GM19467 (cell line): Measurements from ENCODE around the gene DEGS2.

ENCODE experiments used
- ATAC-seq: cut with Tn5 transposase; IDR thresholded peaks from one replicate; pipeline ENCODE4 v1.9.1; 2021; ENCODE audit warnings: mild to moderate bottlenecking, moderate library complexity; ENCODE audit not compliant: unreplicated experiment

Gene DEGS2

DNA sequence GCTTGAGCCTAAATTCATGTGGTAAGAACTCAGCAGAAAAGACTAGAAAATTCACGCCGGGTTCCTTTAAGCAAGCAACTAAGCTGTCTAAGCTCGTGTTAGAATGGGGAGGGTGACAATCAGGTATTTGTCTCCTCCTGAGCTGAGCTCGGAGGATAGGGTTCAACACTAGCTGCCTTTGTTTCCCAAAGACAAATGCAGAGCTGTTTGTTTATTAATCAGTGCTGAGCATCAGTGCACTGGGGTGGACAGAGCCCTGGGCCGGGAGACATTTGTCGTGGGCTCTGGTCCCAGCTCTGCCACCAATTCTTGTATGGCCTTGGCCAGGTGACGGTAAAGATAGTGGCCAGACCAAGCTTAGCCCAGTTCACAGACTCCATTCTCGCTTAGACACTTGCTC lies 43.7 kb downstream of the DEGS2 start:
- ATAC-seq = no peak

DNA sequence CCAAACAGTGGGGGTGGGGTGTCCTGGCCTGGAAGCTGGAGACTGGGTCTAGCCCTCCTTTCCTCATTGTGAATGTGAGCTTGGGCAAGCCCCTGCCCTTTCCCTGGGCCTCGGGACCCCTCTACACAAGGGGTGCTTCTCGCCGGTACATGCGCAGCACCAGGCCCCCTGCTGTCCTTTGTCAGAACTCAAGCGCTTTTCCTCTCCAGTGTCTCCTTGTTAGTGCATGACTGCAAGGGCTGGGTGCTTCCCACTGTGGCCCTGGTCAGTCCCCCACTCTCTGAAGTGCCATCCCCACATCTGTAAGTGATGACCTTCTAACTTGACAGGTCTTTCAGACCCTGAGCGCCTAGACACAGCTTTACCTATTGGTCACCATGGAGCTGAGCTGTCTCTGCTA lies 44.2 kb downstream of the DEGS2 start:
- no peak for ATAC-seq

DNA sequence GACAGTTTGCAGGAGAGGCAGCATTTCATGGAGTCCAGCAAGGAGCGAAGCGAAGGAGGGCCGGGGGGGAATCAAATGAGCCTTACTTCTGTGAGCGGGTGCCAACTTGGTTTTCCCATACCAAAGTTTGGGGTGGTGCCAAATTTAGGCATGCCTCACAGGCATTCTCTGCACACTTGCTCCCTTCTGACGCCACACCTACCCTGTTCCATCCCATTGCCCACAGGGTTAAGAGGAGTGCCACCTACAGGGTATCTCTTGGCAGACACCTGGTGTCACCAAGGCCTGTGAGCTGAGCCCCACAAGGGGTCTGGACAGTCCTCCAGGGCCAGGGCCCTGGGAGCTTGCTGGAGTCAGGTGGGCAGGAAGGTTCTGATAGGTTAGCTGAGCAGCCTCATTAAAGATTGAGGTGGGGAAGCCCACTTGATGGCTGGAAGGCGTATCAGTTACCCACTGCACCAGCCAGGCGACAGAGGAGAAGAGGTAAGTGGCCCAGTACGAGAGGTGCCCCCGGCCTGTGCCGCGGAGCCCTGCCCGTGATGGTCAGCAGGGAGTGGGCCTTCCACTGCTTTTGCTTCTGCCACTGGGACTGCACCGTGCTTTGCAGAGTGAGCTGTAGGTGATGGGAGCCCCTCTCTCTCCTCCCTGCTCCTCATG lies 45.2 kb downstream of the DEGS2 start:
- ATAC-seq = no peak

DNA sequence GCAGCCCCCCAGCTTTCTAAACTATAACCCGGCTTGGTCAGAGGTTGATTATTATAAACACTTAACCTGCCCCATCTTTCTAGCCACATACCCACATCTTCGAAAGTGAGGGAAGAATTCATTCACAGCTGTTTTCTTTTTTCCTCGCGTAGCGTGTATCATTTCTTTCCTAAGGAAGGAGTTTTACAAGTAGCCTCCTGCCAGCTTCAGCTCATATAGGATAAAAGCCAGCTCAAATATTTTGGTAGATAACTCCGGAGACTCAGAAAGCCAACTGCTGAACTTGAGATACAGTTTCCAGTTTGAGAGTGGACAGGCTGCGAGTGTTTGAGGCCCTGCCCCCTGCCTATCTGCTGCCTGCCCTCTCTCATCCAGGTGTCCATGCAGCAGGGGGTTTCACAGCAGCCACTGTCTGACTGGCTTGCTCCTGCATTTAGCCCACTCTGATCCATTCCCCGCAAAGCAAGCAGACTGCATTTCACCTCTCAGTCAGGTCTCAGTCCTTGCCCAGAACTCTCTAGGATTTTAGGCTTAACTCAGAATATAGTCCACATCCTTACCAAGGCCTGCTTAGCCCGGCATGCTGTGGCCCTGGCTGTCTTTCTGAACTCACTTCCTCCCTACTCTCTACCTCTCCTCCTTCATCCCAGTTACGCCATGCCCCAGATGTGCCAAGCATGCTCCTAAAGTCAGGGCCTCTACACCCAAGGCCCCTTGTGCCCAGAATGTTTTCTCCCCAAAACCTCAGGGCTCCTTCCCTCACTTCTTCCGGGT lies 47.3 kb downstream of the DEGS2 start:
- no peak for ATAC-seq

DNA sequence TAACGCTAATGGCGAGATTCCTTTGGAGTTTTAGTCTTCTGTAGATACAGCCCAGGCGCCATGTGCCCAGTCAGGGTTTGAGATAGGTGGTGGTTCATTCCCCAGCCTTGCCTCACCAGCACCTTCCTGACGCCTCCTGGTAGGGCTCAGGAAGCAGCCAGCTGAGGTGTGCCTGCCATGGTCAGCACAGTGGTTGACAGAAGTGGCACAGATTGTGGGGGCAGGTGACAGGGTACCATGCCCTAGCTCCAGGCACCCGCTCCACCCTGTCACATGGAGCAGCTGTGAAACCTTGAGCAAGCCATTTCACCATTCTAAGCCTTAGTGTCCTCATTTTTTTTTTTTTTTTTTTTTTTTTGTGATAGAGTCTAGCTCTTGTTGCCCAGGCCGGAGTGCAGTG lies 48.6 kb downstream of the DEGS2 start:
- no peak for ATAC-seq

DNA sequence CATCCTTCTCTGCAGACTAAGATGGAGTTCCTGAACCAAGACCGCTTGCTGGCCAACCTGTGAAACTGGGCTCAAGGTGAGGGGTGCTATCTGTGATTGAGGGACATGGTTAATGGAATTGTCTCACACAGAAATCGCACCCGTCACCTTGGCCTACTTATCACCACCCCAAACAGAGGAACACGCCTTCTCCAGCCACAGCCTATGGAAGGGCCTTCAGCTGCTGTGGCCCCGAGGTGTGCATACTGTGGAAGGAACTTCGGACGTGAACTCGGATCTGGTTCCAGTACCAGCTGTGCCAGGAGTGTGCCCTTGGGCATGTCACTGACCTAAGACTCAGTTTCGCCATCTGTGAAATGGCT lies 49.9 kb downstream of the DEGS2 start:
- no peak for ATAC-seq

DNA sequence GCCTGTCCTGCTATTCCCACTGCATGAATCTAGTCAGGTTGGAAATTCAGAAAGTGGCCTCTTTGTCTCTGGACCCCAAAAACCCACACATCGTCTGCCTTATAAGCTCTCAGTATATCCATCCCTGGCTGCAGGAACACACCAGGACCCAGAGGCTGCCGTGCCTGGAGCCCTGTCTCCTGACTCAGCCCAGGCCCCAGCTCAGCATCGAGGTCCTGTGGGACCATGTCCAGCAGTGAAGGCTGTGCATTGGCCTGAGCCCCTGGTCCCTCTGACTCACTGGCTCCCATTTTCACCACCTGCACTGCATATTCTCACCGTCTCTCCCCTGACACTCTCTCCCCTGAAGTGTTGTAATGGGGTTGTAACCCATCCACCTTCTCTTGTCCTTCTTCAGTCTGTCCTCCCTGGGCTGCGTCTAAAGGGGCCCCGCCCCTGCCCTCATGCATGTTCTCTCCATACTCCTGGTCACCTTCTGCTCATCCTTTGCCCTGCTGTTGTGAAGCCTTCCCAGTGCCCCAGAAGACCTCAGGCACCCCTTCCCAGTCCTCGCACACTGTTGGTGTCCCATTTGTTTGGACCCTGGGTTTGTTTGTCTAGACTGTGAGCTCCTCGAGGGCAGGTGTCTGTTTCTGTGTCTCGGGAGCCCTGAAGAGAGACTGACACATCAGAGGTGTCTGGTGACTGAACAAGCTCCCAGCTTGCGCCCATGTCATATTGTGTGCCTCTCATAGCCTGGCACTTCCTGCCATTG lies 50.4 kb downstream of the DEGS2 start:
- no peak for ATAC-seq

DNA sequence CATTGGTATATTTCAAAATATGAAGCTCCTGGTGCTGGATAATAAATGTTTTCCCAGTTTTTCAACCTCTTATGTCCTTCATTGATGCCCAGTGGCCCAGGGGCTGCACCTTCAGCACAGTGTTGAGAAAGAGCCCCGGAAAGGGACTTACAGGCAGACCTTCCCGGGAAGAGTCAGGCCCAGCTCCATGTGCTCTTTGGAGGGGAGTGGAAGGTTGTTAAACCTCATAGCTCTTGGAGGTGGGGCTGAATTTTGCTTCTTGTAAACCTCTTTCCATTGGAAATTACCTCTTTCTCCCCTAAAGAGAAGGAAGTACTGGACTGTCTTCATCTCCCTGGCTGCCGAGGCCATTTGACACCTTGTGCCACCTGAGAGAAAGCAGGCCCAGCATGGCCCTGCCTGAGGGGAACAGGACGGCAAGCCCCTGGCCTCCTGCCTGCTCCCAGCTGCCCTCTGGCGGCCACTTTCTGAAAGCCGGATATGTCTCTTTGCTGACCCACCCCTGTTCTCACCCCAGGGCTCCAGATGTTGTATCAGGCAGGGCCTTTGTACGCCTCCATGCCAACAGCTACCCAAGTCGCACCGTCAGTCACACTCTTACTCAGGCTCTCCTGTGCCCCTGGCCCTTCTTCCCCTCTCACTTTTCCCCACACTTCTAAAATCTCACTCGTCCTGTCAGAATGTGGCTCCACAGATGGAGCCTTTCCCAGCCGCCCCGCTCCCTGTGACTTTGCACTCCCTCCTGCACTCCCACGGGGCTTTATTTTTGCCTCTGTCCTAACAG lies 51.2 kb downstream of the DEGS2 start:
- peak; percentile 88 for ATAC-seq

DNA sequence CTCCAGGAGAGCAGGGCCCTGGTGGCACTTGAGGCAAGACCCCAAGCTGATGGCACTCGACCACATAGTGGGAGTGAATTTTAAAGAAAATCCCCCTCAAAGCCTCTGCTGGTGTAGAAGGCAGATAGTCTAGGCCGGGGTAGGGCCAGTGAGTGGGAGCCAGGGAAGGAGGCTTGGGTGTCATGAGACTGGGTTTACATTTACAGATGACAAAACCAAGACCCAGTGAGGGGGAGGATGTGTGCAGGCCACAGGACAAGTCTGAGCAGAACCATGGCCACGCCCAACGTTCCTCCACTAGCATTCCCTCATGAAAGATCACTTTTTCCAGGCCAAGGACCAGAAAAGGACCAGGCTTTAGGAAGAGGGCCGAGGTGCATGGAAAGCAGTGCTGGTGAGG lies 52.2 kb downstream of the DEGS2 start:
- ATAC-seq = no peak

DNA sequence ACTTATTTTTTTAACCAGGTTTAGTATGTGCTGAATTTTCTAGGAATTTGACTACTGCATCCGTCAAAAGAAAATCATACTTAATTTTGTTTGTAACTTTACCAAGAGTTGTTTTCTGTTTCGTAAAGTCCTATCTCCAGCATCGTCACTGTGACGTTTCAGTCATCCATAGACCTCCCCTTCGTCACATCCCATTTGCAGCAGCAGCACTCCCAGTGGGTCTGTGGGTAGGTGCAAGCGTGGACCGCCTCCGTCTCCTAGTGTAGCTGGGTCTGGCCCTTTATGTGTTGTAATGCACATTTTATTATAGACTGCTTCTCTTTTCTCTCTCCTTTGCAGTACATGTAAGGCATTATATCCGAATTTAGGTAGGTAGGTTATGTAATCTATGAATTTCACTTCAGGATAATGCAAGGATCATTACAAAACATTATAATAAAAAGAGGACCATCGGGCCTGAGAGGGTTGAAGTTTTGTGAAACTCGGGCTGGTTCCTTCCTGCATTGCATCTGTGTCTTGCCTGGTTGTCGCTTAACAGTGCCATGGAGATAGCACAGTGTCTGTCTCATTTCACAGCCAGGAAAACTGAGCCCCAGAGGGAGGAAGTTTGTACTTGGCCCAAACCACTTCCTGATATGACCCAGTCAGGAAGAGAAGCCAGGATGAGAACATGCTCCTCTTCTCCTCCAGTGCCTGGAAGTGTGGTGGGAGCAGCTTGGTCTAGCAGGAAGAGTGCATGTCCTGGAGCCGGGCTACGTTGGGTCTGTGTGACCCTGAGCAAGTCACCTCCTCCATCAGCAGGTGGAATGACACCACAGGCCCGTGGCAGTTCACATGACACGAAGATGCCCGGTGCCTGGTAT lies 53.0 kb downstream of the DEGS2 start:
- ATAC-seq = no peak

DNA sequence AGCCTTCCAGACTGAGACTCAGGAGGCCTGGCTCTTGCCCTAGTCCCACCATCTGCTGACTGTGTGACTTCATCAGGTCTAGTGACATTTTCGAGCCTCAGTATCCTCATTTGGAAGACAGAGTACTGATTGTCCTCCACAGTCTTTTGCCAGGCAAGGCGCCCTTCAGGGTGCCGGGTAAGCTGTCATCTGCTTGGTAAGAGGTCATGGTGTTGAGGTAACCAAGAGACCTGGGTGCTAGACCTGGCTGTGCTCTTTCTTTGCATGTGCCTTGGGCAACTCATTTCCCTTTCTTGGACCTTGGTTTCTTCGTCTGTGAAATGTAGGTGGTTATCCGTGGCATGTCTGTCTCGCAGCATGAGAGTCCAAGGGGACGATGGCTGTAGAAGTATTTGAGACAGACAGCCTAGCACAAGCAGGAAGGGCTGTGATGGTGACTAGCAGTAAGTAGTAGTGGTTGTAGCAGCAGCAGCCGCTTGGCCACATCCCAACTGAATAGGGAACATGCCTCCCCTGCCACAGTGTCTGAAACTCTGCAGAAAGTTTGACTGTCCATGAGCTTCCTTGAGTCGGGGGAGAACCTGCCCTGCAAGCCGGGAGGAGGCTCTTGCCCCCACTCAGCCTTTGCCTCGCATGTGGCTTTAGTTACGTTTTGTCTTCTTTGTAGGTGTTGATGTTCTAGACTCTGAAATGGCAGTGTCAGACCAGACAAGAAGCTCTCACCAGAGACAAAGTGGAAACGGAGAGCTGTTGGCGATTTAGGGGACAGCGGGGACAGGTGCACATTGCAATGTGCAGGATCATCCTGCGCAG lies 53.9 kb downstream of the DEGS2 start:
- no peak for ATAC-seq

DNA sequence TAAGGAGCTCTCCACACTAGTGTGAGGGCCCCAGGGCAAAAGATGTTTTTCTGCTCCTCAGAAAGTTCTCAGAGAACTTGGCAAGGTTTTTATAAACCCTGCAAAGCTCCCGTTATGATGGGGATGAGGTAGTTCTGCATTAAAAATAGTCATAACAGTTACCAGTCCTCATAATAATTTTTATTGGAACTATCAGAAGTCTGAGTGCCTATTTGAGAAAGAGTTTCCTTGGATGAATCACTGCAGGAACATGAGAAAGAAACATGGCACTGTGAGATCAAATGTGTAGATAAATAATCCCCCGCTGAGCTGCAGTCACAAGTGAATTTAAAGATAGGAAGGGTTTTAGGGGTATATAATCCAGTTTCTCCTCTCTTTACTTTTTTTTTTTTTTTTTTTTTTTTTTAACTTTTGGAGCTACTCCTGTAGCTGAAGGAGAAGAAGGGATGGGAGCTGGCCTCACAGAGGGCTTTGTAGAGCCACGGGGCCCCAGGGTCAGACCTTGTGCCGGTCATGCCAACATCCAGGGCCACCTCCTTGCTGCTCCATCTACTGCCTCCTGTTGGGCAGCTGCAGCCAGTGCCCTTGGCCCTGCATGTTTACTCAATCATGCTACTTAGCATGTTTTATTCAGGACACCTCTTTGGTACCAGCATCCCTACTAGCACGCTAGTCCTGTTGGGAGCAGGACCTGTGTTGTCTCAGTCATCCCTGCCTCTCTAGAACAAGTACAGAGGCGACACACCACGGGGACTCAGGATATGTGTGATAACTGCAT lies 54.7 kb downstream of the DEGS2 start:
- ATAC-seq = no peak

DNA sequence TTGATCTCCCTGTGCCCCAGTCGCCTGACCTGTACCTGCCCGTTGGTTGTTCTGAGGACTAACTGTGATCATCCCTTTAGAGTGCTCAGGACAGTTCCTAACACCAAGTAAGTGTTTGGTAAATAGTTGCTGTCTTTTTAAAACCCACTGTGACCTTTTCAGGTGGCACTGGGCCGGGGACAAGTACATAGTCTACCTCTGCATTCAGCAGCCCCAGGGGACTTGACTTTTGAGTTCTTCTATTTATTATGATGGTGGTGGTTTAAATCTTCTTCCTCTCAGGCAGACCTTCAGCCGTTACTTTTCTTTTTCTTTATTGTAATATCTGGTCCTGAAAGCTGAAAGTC lies 55.5 kb downstream of the DEGS2 start:
- no peak for ATAC-seq

DNA sequence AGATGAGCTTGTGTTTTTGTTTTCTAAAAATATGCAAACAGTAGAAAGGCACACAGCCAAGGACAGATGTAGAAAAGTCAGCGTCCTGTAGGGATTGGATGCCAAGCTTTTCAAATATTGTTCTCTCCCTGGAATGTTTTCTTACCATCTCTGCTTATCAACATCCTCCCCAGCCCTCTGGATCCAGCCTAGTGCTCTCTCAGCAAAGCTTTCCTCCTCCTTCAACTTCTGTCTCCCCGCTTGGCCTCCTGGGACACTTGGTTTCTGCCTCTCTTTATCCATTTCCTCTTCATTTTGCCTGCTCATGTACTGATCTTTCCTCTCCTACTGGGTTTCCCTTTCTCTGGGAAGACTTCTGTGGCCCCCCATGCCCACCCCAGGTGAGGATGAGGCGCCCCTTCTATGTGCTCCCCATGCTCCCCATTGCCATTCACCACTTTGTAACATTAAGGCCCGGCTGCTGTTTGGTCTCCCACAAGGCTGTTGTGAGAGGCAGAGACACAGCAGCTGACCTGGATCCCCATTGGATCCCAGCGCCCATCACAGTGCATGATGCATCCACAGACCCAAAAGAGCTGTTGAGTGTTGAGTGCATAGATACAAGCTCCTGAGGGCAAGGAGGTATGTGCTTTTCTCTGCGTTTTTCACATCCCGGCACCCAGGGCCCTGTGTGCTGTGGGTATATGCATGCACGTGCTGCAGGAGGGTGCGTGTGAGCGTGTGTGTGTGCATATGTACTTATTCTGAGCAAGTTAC lies 56.0 kb downstream of the DEGS2 start:
- no peak for ATAC-seq

DNA sequence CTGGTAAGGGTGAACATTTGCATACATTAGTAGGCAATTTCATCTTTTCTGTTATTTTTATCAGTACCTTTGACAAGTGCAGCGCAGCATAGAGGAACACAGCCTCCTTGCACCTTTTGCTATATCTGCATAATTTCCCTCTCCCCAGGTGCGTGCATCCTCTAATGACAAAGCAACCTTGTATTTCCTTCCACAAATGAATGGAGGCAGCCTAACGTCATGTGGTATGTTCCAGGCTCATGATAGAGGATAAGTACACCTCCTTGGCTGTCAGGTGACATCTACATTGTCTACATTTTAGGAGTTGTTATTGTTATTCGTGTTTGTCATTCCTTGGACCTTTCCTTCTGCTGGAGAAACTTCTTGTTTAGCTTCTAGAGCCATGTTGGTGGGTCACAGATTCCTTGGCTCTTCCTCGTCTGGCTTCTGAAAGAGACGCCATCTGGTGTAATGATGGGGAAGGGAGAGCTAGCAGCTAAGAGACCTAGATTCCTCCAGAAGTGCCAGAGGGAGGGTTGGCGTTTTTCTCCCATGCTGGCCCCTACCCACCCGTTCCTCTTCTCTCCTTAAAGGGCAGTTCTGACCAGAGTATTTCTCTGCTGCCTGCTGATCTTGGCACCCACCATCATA lies 57.2 kb downstream of the DEGS2 start:
- no peak for ATAC-seq

DNA sequence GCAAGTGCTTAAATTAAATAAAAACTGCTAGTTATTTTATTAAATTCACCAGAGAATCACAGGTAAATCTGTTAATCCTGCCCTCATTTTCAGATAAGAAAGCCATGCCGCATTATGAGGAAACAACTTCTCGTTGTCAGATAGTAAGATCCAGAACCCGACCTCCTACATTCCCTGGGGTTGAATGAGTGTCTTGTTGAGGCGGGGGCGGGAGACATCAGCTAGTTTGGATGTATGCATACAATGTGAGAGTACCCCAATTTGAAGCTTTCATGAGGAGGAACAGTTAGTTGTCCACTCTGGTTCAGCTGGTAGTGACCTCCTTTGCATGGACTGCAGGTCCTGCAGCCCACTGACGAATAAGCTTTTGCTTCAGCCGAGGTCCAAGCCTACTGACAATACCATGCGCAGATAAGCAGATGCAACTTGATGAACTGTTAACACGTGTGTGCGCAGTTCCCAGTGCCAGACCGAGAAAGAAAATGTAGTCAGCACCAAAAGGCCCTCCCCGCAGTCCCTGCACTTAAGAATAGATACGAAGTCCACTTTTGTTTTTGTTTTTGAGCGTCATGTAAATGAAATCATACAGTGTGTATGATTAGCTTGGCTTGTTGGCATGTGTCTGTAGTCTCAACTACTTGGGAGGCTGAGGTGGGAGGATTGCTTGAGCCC lies 59.3 kb downstream of the DEGS2 start:
- ATAC-seq = no peak

DNA sequence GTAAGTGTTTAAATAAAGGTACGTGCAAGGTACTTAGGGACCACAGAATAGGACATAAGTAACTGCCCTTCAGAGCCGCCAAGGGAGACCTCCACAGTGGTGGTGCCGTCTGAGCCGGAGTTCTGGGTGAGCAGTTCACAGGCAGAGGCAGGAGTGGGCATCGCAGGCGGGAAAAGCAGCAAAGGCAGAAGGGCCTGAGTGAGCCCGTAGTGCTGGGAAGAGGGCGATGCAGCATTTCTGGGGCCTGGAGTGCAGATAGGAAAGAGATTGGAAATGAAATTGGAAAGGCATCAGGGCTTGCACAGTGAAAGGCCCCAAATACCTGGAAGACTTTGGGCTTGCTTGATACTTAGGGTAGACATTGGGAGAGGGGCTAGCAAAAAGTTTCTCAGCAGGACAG lies 61.3 kb downstream of the DEGS2 start:
- no peak for ATAC-seq
